ENCODE results near the gene MS4A8. TPM values are rescaled to one million over a fixed set of nuclear protein-coding genes. Genes with fewer than 3 reads are reported as not detected.

MS4A8 gene, protein sequence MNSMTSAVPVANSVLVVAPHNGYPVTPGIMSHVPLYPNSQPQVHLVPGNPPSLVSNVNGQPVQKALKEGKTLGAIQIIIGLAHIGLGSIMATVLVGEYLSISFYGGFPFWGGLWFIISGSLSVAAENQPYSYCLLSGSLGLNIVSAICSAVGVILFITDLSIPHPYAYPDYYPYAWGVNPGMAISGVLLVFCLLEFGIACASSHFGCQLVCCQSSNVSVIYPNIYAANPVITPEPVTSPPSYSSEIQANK
- not detected in 2 replicates for total RNA-seq (2021)
- long read RNA-seq: 0 reads

- TF ChIP-seq, protein P1, sequence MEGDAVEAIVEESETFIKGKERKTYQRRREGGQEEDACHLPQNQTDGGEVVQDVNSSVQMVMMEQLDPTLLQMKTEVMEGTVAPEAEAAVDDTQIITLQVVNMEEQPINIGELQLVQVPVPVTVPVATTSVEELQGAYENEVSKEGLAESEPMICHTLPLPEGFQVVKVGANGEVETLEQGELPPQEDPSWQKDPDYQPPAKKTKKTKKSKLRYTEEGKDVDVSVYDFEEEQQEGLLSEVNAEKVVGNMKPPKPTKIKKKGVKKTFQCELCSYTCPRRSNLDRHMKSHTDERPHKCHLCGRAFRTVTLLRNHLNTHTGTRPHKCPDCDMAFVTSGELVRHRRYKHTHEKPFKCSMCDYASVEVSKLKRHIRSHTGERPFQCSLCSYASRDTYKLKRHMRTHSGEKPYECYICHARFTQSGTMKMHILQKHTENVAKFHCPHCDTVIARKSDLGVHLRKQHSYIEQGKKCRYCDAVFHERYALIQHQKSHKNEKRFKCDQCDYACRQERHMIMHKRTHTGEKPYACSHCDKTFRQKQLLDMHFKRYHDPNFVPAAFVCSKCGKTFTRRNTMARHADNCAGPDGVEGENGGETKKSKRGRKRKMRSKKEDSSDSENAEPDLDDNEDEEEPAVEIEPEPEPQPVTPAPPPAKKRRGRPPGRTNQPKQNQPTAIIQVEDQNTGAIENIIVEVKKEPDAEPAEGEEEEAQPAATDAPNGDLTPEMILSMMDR (conservative IDR thresholded peaks at IDR 0.05): no peak
- H3K4me1 Mint-ChIP-seq: peaks cover 8% of the 10 kb centered on the region in 2 experiments
- WGBS (ENCODE audit: extremely low coverage, insufficient read length, low lambda C conversion rate): no CpG with 5 or more reads among the region's 2 CpGs
- H2BK120ac ChIP-seq (ENCODE audit: low read depth, low read length, poor library complexity, severe bottlenecking): no peak within 1 kb of the TSS
- no peak within 1 kb of the TSS for H2BK5ac ChIP-seq (ENCODE audit: insufficient read length, low read length)
- no peak within 1 kb of the TSS for H2AFZ ChIP-seq (ENCODE audit: low read length)
- H2BK20ac ChIP-seq (ENCODE audit: low read depth, low read length, poor library complexity, severe bottlenecking): no peak within 1 kb of the TSS
- H3K9me3 ChIP-seq (ENCODE audit: control insufficient read depth, low read depth, low read length): no peaks in the 10 kb centered on the region
- H3K9ac ChIP-seq (ENCODE audit: extremely low read depth, insufficient read length, low read length): no peak within 1 kb of the TSS
- DNase-seq: no peak
- H3T11ph ChIP-seq (ENCODE audit: low read length): no peak within 1 kb of the TSS
- no peak within 1 kb of the TSS for H3K27ac Mint-ChIP-seq
- H2BK15ac ChIP-seq (ENCODE audit: low read depth, low read length): no peak within 1 kb of the TSS
- H4K91ac ChIP-seq (ENCODE audit: insufficient read length, low read depth, low read length): no peak within 1 kb of the TSS
- H3K36me3 Mint-ChIP-seq (ENCODE audit: insufficient read depth in 1 of 3, low read depth in 3 of 3): no peaks in the 10 kb centered on the region
- no peak within 1 kb of the TSS for H3K27ac ChIP-seq (ENCODE audit: insufficient read length, low read depth, low read length)
- H3K79me2 ChIP-seq (ENCODE audit: insufficient read depth, low read length): no peaks in the 10 kb centered on the region
- no peaks in the 10 kb centered on the region for H3K27me3 Mint-ChIP-seq (ENCODE audit: low read depth)
- H3K56ac ChIP-seq (ENCODE audit: insufficient read length, low read depth, low read length): no peak within 1 kb of the TSS
- no peak within 1 kb of the TSS for H4K5ac ChIP-seq (ENCODE audit: insufficient read length, low read depth, low read length)
- H3K18ac ChIP-seq (ENCODE audit: insufficient read length, low read depth, low read length): no peak within 1 kb of the TSS
- no peaks in the 10 kb centered on the region for H3K79me1 ChIP-seq (ENCODE audit: insufficient read depth, low read depth, low read length, poor library complexity, severe bottlenecking)
- no peak within 1 kb of the TSS for H3K4me3 Mint-ChIP-seq
- H3K4me1 ChIP-seq (ENCODE audit: insufficient read depth, low read length): no peaks in the 10 kb centered on the region
- no peak within 1 kb of the TSS for H2BK12ac ChIP-seq (ENCODE audit: insufficient read length, low read depth, low read length)
- no peaks in the 10 kb centered on the region for H3K27me3 ChIP-seq (ENCODE audit: insufficient read depth, low read length)
- H4K8ac ChIP-seq (replicated peaks; ENCODE audit: insufficient read length, low read depth, low read length): no peak within 1 kb of the TSS
- H3K9me3 Mint-ChIP-seq: no peaks in the 10 kb centered on the region
- no peak within 1 kb of the TSS for H3K4ac ChIP-seq (ENCODE audit: low read depth, low read length)
- no peaks in the 10 kb centered on the region for H3K23me2 ChIP-seq (ENCODE audit: insufficient read length, low read depth, low read length, poor library complexity, severe bottlenecking)
- no peak within 1 kb of the TSS for H3K23ac ChIP-seq (ENCODE audit: insufficient read length, low read depth, low read length)
- no peak within 1 kb of the TSS for H3K14ac ChIP-seq (ENCODE audit: insufficient read depth, low read length)
- no peaks in the 10 kb centered on the region for H4K20me1 ChIP-seq (ENCODE audit: control insufficient read depth, insufficient read depth, insufficient read length)
- no peak within 1 kb of the TSS for H2AK5ac ChIP-seq (ENCODE audit: insufficient read length, low read length)
- H3K4me2 ChIP-seq (ENCODE audit: insufficient read depth, insufficient read length, low read length): no peak within 1 kb of the TSS
These were observed at the start of gene MS4A8 for GRCh38 chr11:60699284-60699691. Gene MS4A8, plus strand, starts transcription at chr11:60699612. Its CDS starts 1,249 bp downstream, at chr11:60700861.
